Endodermal cell (in vitro differentiated cells): Measurements from ENCODE around the gene CASK. TPM values are rescaled to one million over a fixed set of nuclear protein-coding genes. Genes with fewer than 3 reads are reported as not detected.

Experiments
- DNase-seq: peaks from one replicate; pipeline ENCODE4 v3.0.0-alpha.2; 2017
- H3K27ac ChIP-seq: 2 replicates; pipeline ENCODE4 v1.5.1; 2013; ENCODE audit warnings: mild to moderate bottlenecking, low read depth, low read length, moderate library complexity
- H3K27me3 ChIP-seq: 2 replicates; pipeline ENCODE4 v1.6.1; 2013; ENCODE audit warnings: mild to moderate bottlenecking, low read length, moderate library complexity; ENCODE audit not compliant: insufficient read depth, control insufficient read depth, poor library complexity, severe bottlenecking
- H3K36me3 ChIP-seq: 2 replicates; pipeline ENCODE4 v1.7.0; 2013; ENCODE audit warnings: mild to moderate bottlenecking, low read length, moderate library complexity; ENCODE audit not compliant: control insufficient read depth, insufficient read depth
- H3K4me1 ChIP-seq: one replicate; pipeline ENCODE4 v1.7.0; 2013; ENCODE audit warnings: low read length; ENCODE audit not compliant: control insufficient read depth, insufficient read depth
- H3K4me3 ChIP-seq: 2 replicates; pipeline ENCODE4 v1.5.1; 2013; ENCODE audit warnings: mild to moderate bottlenecking, low read length, moderate library complexity
- H3K9ac ChIP-seq: 2 replicates; pipeline ENCODE4 v1.6.1; 2013; ENCODE audit warnings: mild to moderate bottlenecking, low read length, moderate library complexity; ENCODE audit not compliant: poor library complexity, severe bottlenecking; ENCODE audit errors: extremely low read depth
- H3K9me3 ChIP-seq: 2 replicates; pipeline ENCODE4 v1.6.1; 2013; ENCODE audit warnings: mild to moderate bottlenecking, low read length, moderate library complexity; ENCODE audit not compliant: control insufficient read depth
- H3K27ac Mint-ChIP-seq: 2 replicates; pipeline ENCODE4 v1.8.0; 2020; ENCODE audit warnings: mixed read lengths
- H3K27me3 Mint-ChIP-seq: 2 replicates; pipeline ENCODE4 v1.8.0; 2021; ENCODE audit warnings: mild to moderate bottlenecking, mixed read lengths; ENCODE audit not compliant: insufficient read depth
- H3K36me3 Mint-ChIP-seq: 2 replicates; pipeline ENCODE4 v1.8.0; 2020; ENCODE audit warnings: low read depth, mixed read lengths
- H3K4me1 Mint-ChIP-seq: 2 replicates; pipeline ENCODE4 v1.8.0; 2020; ENCODE audit warnings: mixed read lengths
- H3K4me3 Mint-ChIP-seq: 2 replicates; pipeline ENCODE4 v1.8.0; 2020; ENCODE audit warnings: mild to moderate bottlenecking, moderate library complexity, mixed read lengths
- H3K9me3 Mint-ChIP-seq: 2 replicates; pipeline ENCODE4 v1.8.0; 2020; ENCODE audit warnings: mild to moderate bottlenecking, mixed read lengths
- CTCF ChIP-seq: fragments of 200-600 bp; sonication (generic); conservative IDR thresholded peaks from 2 replicates; pipeline ENCODE4 v1.5.0; 2021; ENCODE audit warnings: antibody characterized with exemption, mild to moderate bottlenecking
- WGBS, 2 experiments: methylation state at CpG; one replicate each; pipeline versions ENCODE4 v1.1.5 to v1.1.7; 2013; ENCODE audit warnings: missing lambda C conversion rate in 2 of 2, mixed read lengths in 1 of 2; ENCODE audit not compliant: insufficient coverage in 1 of 2, insufficient read length in 1 of 2; 5-methylcytosine and 5-hydroxymethylcytosine counted together
- total RNA-seq, 2 donors: library from RNA; stranded (reverse); fragmentation: NEBNext Ultra II Directional in 1 of 2; extraction: Animal tissue kit (Norgen Biotek cat#: 25700) in 1 of 2; gene quantifications; 2 replicates in 1 of 2; 3 replicates in 1 of 2; pipeline ENCODE4 v1.2.1, GENCODE V29; 2021

CASK gene
- total RNA-seq, 2 donors from 2014 or later = 79.1 to 87.1 TPM

- Histone ChIP-seq H3K4me3 (peak overlapping the region; percentile 45), H3K36me3 (no peaks in the 10 kb centered on the region), H3K4me1 (no peaks in the 10 kb centered on the region), H3K27ac (peak overlapping the region; percentile 98), H3K9me3 (no peaks in the 10 kb centered on the region), H3K27me3 (no peaks in the 10 kb centered on the region), H3K9ac (peak overlapping the region; percentile 39)
- Mint-ChIP-seq H3K4me3 (peak overlapping the region; percentile 46), H3K36me3 (peaks cover 1% of the 10 kb centered on the region), H3K4me1 (peaks cover 3% of the 10 kb centered on the region), H3K27me3 (no peaks in the 10 kb centered on the region), H3K27ac (peak overlapping the region; percentile 98), H3K9me3 (peaks cover 34% of the 10 kb centered on the region)
- no peak for TF ChIP-seq CTCF
- 0 to 15% methylated on average over 1 to 11 of the region's 12 CpGs for WGBS, 2 experiments
- DNase-seq = peak; percentile 94
These were observed 447.6 kb downstream of the CASK start for GRCh38 chrX:41475591-41476241.

- peak overlapping the region; percentile 45 for H3K4me3 ChIP-seq
- H3K9me3 ChIP-seq = no peaks in the 10 kb centered on the region
- peak overlapping the region; percentile 39 for H3K9ac ChIP-seq
- peak overlapping the region; percentile 98 for H3K27ac ChIP-seq
- no peaks in the 10 kb centered on the region for H3K27me3 ChIP-seq
- Mint-ChIP-seq H3K4me1 (peaks cover 3% of the 10 kb centered on the region), H3K36me3 (peaks cover 1% of the 10 kb centered on the region), H3K4me3 (peak overlapping the region; percentile 46), H3K9me3 (peaks cover 32% of the 10 kb centered on the region), H3K27me3 (no peaks in the 10 kb centered on the region), H3K27ac (peak overlapping the region; percentile 98)
- peak; percentile 91 for DNase-seq
- no peak for TF ChIP-seq CTCF
- WGBS, 2 experiments = no CpG with 5 or more reads among the region's 6 CpGs
- no peaks in the 10 kb centered on the region for H3K36me3 ChIP-seq
- H3K4me1 ChIP-seq = no peaks in the 10 kb centered on the region
These were observed 448.2 kb downstream of the CASK start for GRCh38 chrX:41475191-41475590.

- peak overlapping the region; percentile 39 for H3K9ac ChIP-seq
- H3K4me3 Mint-ChIP-seq = peak overlapping the region; percentile 46
- H3K27me3 ChIP-seq = no peaks in the 10 kb centered on the region
- no peak overlapping the region for H3K4me3 ChIP-seq
- H3K27me3 Mint-ChIP-seq = no peaks in the 10 kb centered on the region
- H3K36me3 ChIP-seq = no peaks in the 10 kb centered on the region
- peak overlapping the region; percentile 98 for H3K27ac Mint-ChIP-seq
- TF ChIP-seq CTCF = no peak
- 78% methylated on average over 15 of the region's 16 CpGs; no CpG with 5 or more reads in 1 of the 2 experiments for WGBS, 2 experiments
- no peaks in the 10 kb centered on the region for H3K4me1 ChIP-seq
- DNase-seq = no peak
- peaks cover 3% of the 10 kb centered on the region for H3K4me1 Mint-ChIP-seq
- peaks cover 1% of the 10 kb centered on the region for H3K36me3 Mint-ChIP-seq
- H3K27ac ChIP-seq = peak overlapping the region; percentile 98
- peaks cover 31% of the 10 kb centered on the region for H3K9me3 Mint-ChIP-seq
- no peaks in the 10 kb centered on the region for H3K9me3 ChIP-seq
These were observed 448.6 kb downstream of the CASK start for GRCh38 chrX:41474726-41475100.
